CD4-positive, alpha-beta memory T cell (primary cell): ENCODE data around the gene ZNRF3. TPM values are rescaled to one million over a fixed set of nuclear protein-coding genes. Genes with fewer than 3 reads are reported as not detected.

Experiments
- CTCF ChIA-PET: fragments of 350-600 bp; sonication (Branson Sonifier 250); formaldehyde crosslinking; loops from one replicate; lab custom pipeline; 2021; ENCODE audit warnings: inconsistent platforms; ENCODE audit not compliant: partially characterized antibody; lab: Charles Lee
- POLR2A ChIA-PET: fragments of 350-600 bp; sonication (Branson Sonifier 250); formaldehyde crosslinking; loops from one replicate; lab custom pipeline; 2021; ENCODE audit not compliant: partially characterized antibody; lab: Charles Lee
- DNase-seq, 5 donors: peaks; one replicate each; pipeline versions ENCODE4 v3.0.0 to v3.0.0-alpha.2; 2020 to 2022; ENCODE audit warnings: mixed read lengths in 1 of 5
- H3K27ac ChIP-seq: one replicate; pipeline ENCODE4 v1.7.0; 2013; ENCODE audit warnings: low read depth, low read length
- H3K27me3 ChIP-seq: 2 replicates; pipeline ENCODE4 v1.7.0; 2013; ENCODE audit warnings: mild to moderate bottlenecking, low read length, moderate library complexity; ENCODE audit not compliant: insufficient read depth
- H3K36me3 ChIP-seq: 2 replicates; pipeline ENCODE4 v1.7.0; 2013; ENCODE audit warnings: mild to moderate bottlenecking, low read length, moderate library complexity; ENCODE audit not compliant: insufficient read depth
- H3K4me1 ChIP-seq: 2 replicates; pipeline ENCODE4 v1.7.0; 2013; ENCODE audit warnings: mild to moderate bottlenecking, low read length, moderate library complexity; ENCODE audit not compliant: insufficient read depth
- H3K4me3 ChIP-seq, 2 donors: one replicate each; pipeline ENCODE4 v1.7.0; 2013; ENCODE audit warnings: low read length in 2 of 2, mild to moderate bottlenecking in 1 of 2
- H3K9me3 ChIP-seq, 2 donors: one replicate each; pipeline ENCODE4 v1.7.0; 2013; ENCODE audit warnings: low read length in 2 of 2, control low read depth in 1 of 2; ENCODE audit not compliant: control insufficient read depth in 1 of 2
- H3K27ac Mint-ChIP-seq, 7 donors: one replicate each; pipeline ENCODE4 v1.8.0; 2020 to 2021; ENCODE audit warnings: mixed read lengths in 7 of 7, mild to moderate bottlenecking in 6 of 7, inconsistent platforms in 3 of 7, moderate library complexity in 3 of 7
- H3K27me3 Mint-ChIP-seq, 2 donors: one replicate each; pipeline ENCODE4 v1.8.0; 2020 to 2021; ENCODE audit warnings: mixed read lengths in 2 of 2
- H3K36me3 Mint-ChIP-seq, 2 donors: one replicate each; pipeline ENCODE4 v1.8.0; 2020 to 2021; ENCODE audit warnings: mixed read lengths in 2 of 2, inconsistent platforms in 1 of 2, mild to moderate bottlenecking in 1 of 2
- H3K4me1 Mint-ChIP-seq, 4 donors: one replicate each; pipeline ENCODE4 v1.8.0; 2020 to 2021; ENCODE audit warnings: mixed read lengths in 4 of 4, mild to moderate bottlenecking in 1 of 4
- H3K4me3 Mint-ChIP-seq, 8 donors: one replicate each; pipeline ENCODE4 v1.8.0; 2020 to 2021; ENCODE audit warnings: mixed read lengths in 8 of 8, mild to moderate bottlenecking in 7 of 8, moderate library complexity in 6 of 8, inconsistent platforms in 3 of 8
- H3K9me3 Mint-ChIP-seq, 8 donors: one replicate each; pipeline ENCODE4 v1.8.0; 2020 to 2021; ENCODE audit warnings: mixed read lengths in 8 of 8, mild to moderate bottlenecking in 5 of 8, inconsistent platforms in 3 of 8, moderate library complexity in 1 of 8
- intact Hi-C: fragments of 100-400 bp; cut with micrococcal nuclease; formaldehyde crosslinking; loops from one replicate; pipeline ENCODE4 v1.15.1; 2023
- polyA plus RNA-seq, 2 donors: library from polyadenylated mRNA; unstranded; fragments of 300-500 nt; fragmentation: Illumina TruSeq; gene quantifications; one replicate each; pipeline ENCODE4 v1.2.3, GENCODE V29; 2021
- total RNA-seq, 2 experiments: library from RNA; stranded (reverse); gene quantifications; one replicate each; pipeline ENCODE4 v1.2.3, GENCODE V29; 2021

The ZNRF3 gene
- total and polyA plus RNA-seq, 4 experiments from 2014 or later: 0.11 to 0.89 (median 0.70) TPM; not detected in 1

DNA sequence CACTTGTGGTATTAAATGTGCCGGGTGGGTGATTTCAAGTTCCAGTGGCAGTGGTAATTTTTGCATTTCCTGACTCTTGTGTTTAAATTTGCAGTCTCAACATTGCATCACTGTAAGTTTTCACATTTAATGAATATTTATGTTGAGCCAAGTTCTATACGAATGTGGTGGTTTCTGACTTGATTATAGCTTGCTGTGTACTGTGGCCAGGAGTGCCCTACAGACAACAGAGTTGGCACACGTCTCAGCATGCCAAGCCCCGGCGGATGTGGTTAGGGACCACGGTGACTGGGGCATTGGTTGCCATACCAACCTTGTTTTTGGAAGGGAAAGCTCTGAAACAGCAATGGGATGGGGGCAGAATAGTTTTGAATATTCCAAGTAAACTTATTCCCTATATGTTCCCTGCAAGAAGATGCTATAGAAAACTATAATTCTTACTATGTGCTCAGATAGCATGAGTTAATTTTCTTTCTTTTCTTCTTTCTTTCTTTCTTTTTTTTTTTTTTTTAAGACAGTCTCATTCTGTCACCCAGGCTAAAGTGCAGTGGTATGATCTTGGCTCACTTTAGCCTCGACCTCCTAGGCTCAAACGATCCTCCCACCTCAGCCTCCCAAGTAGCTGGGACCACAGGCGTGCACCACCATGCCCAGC, 16.0 kb downstream of the ZNRF3 start:
- Mint-ChIP-seq H3K4me3 (peak overlapping the region in 6 of 8 donors; percentile 7 to 68 (median 30)), H3K27ac (peak overlapping the region in 4 of 7 donors; percentile 32 to 78 (median 52)), H3K4me1 (peaks cover 9 to 11% (median 11%) of the 10 kb centered on the region in 4 donors), H3K9me3 (no peaks in the 10 kb centered on the region), H3K27me3 (peaks cover 1 to 2% of the 10 kb centered on the region in 2 donors), H3K36me3 (no peaks in the 10 kb centered on the region)
- intact Hi-C loops: no loop called here
- no peaks in the 10 kb centered on the region for H3K27me3 ChIP-seq
- peaks cover 13% of the 10 kb centered on the region for H3K4me1 ChIP-seq
- H3K36me3 ChIP-seq: no peaks in the 10 kb centered on the region
- no peak overlapping the region for H3K27ac ChIP-seq
- DNase-seq: peak; percentile 42 to 53 (median 45)
- no peaks in the 10 kb centered on the region for H3K9me3 ChIP-seq
- POLR2A ChIA-PET: no interaction called here
- CTCF ChIA-PET: no interaction called here
- H3K4me3 ChIP-seq: no peak overlapping the region

DNA sequence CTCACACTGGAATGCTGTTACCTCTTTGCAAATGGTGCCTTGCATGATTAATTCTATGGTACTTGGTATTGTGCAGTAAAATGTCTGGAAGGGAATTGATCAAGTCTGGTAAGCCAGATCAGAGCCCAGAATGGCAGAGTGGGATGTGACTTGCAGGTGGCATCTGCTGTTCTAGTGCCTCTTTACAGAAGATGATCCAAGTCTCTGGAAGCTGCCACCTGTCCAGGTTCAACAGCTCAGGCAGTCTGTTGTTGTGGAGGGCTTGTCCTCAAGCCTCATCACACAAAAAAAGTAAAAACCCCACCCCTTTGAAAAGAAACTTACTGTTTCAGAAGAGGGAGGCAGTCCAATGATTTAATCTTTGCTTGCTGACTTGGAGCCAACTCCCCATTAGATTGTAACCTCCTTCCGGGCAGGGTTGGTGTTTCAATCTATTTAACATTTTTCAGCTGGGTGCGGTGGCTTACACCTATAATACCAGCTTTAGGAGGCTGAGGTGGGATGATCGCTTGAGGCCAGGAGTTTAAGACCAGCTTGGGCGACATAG, 17.1 kb downstream of the ZNRF3 start:
- peaks cover 9 to 11% (median 11%) of the 10 kb centered on the region in 4 donors for H3K4me1 Mint-ChIP-seq
- H3K4me1 ChIP-seq: peaks cover 13% of the 10 kb centered on the region
- CTCF ChIA-PET: no interaction called here
- intact Hi-C loops: no loop called here
- no peaks in the 10 kb centered on the region for H3K27me3 ChIP-seq
- H3K27me3 Mint-ChIP-seq: peaks cover 1 to 2% of the 10 kb centered on the region in 2 donors
- no peak overlapping the region for H3K4me3 ChIP-seq
- H3K36me3 Mint-ChIP-seq: no peaks in the 10 kb centered on the region
- no peaks in the 10 kb centered on the region for H3K9me3 ChIP-seq
- H3K4me3 Mint-ChIP-seq: no peak overlapping the region
- POLR2A ChIA-PET: no interaction called here
- H3K9me3 Mint-ChIP-seq: no peaks in the 10 kb centered on the region
- H3K27ac Mint-ChIP-seq: peak overlapping the region in 1 of 7 donors; percentile 42
- DNase-seq: no peak
- H3K27ac ChIP-seq: no peak overlapping the region
- no peaks in the 10 kb centered on the region for H3K36me3 ChIP-seq

DNA sequence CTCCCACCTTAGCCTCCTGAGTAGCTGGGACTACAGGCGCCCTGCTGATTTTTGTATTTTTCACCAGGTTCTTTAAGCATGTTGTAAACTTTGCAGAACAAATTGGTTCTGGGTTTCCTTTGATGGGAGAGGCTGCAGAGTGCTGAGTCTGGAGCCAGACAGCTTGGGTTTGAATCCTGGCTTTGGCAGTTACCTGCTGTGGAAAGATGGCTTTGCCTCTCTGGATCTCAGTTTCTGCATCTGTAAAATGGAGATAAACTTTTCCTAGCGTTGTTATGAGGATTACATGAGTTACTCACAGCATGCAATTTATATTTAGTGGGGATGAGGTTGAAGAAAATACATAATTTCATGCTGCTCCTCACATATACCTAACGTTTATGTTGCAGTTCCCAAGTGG, 19.1 kb downstream of the ZNRF3 start:
- CTCF ChIA-PET: no interaction called here
- POLR2A ChIA-PET: no interaction called here
- no peak overlapping the region for H3K27ac ChIP-seq
- H3K27me3 Mint-ChIP-seq: peaks cover 1 to 3% of the 10 kb centered on the region in 2 donors
- H3K36me3 Mint-ChIP-seq: no peaks in the 10 kb centered on the region
- H3K4me1 ChIP-seq: peaks cover 13% of the 10 kb centered on the region
- peaks cover 9 to 11% (median 11%) of the 10 kb centered on the region in 4 donors for H3K4me1 Mint-ChIP-seq
- H3K36me3 ChIP-seq: no peaks in the 10 kb centered on the region
- no peak for DNase-seq
- intact Hi-C loops: no loop called here
- no peaks in the 10 kb centered on the region for H3K9me3 ChIP-seq
- H3K9me3 Mint-ChIP-seq: no peaks in the 10 kb centered on the region
- no peak overlapping the region for H3K4me3 Mint-ChIP-seq
- H3K27ac Mint-ChIP-seq: no peak overlapping the region
- H3K4me3 ChIP-seq: no peak overlapping the region
- no peaks in the 10 kb centered on the region for H3K27me3 ChIP-seq

DNA sequence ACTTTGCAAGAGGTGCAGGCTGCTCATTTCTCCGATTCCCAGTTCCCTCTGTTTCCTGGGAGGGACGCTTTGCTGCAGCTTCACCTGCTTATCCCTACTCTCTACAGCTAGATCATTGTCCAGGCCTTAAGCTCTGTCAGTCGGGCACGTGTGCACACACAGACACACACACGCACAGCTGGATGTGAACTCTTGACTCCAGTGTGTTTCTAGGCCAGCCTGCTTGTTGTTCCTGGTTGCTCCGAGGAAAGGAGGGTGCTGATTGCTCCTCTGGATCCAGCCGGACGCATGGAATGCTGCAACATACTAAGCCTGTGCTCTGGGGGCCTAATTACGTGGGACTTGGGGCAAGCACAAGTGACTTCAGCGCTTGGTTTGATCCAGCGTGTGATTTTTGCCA, 19.7 kb downstream of the ZNRF3 start:
- Histone ChIP-seq H3K27me3 (no peaks in the 10 kb centered on the region), H3K9me3 (no peaks in the 10 kb centered on the region), H3K4me3 (no peak overlapping the region), H3K36me3 (no peaks in the 10 kb centered on the region), H3K27ac (no peak overlapping the region), H3K4me1 (peaks cover 13% of the 10 kb centered on the region)
- Mint-ChIP-seq H3K36me3 (no peaks in the 10 kb centered on the region), H3K9me3 (no peaks in the 10 kb centered on the region), H3K4me1 (peaks cover 9 to 11% (median 11%) of the 10 kb centered on the region in 4 donors), H3K4me3 (no peak overlapping the region), H3K27me3 (peaks cover 0 to 3% of the 10 kb centered on the region in 2 donors), H3K27ac (peak overlapping the region in 1 of 7 donors; percentile 48)
- DNase-seq: no peak
- intact Hi-C loops: no loop called here
- CTCF ChIA-PET: no interaction called here
- POLR2A ChIA-PET: no interaction called here

DNA sequence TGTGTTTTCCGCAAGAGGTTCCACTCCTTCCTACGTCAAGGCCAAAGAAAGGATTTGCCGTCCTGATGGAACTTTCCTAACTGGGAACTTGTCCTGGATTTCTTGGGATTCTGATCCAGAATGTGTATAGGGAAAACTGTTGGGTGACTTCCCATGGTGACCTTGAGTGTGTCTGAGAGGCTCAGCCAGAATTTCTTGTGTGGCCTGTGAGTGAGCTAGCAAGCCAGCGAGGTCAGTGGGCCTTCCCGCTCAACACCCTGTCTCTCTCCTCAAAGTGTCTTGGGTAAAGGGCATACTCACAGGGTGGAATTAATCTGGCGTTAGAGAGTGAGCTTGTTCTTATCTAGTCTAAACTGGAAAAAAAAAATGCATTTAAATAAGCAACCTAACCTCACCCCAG, 20.4 kb downstream of the ZNRF3 start:
- Mint-ChIP-seq H3K9me3 (no peaks in the 10 kb centered on the region), H3K27ac (no peak overlapping the region), H3K4me1 (peaks cover 7 to 13% (median 11%) of the 10 kb centered on the region in 4 donors), H3K27me3 (peaks cover 0 to 3% of the 10 kb centered on the region in 2 donors), H3K4me3 (no peak overlapping the region), H3K36me3 (no peaks in the 10 kb centered on the region)
- H3K9me3 ChIP-seq: no peaks in the 10 kb centered on the region
- H3K4me1 ChIP-seq: peaks cover 11% of the 10 kb centered on the region
- ChIA-PET POLR2A (no interaction called here), CTCF (no interaction called here)
- H3K27ac ChIP-seq: no peak overlapping the region
- H3K27me3 ChIP-seq: no peaks in the 10 kb centered on the region
- H3K36me3 ChIP-seq: no peaks in the 10 kb centered on the region
- intact Hi-C loops: no loop called here
- no peak for DNase-seq
- H3K4me3 ChIP-seq: no peak overlapping the region

DNA sequence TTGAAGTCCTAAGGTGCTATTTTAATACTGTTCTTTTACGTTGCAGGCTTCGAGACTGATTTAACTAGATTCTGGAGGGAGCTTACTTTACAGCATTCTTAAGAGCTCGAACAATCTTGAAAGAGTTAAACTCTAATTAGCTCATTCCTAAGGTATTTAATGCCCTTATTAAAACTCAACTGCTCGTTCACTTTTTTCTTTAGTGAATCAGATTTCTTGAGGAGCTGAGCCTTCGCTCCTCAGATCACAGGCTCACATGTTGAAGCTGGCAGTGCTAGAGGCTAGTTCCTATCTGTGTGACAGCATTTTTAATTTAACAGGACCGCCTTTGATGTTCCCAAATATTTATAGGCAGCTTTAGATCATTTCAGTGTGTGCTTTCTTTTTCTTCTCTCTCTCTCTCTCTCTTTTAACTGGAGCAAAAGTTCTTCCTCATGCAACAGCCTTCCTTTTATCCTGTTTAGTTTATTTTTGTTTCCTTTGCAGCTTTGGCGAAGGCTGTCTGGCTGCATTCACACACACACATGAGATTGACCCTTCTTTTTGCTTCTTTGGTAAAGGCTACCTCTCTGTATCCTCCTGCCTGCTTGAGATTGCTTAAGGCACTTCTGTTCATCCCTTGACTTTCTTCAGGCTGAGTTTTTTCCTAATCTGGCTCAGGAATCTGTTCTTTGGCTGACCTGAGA, 21.0 kb downstream of the ZNRF3 start:
- Histone ChIP-seq H3K36me3 (no peaks in the 10 kb centered on the region), H3K27me3 (no peaks in the 10 kb centered on the region), H3K4me1 (peaks cover 5% of the 10 kb centered on the region), H3K27ac (no peak overlapping the region), H3K9me3 (no peaks in the 10 kb centered on the region), H3K4me3 (no peak overlapping the region)
- H3K9me3 Mint-ChIP-seq: no peaks in the 10 kb centered on the region
- ChIA-PET POLR2A (no interaction called here), CTCF (no interaction called here)
- no peak for DNase-seq
- intact Hi-C loops: no loop called here
- H3K4me3 Mint-ChIP-seq: no peak overlapping the region
- peaks cover 0 to 3% of the 10 kb centered on the region in 2 donors for H3K27me3 Mint-ChIP-seq
- H3K27ac Mint-ChIP-seq: no peak overlapping the region
- peaks cover 1 to 11% (median 7%) of the 10 kb centered on the region in 4 donors for H3K4me1 Mint-ChIP-seq
- H3K36me3 Mint-ChIP-seq: no peaks in the 10 kb centered on the region

DNA sequence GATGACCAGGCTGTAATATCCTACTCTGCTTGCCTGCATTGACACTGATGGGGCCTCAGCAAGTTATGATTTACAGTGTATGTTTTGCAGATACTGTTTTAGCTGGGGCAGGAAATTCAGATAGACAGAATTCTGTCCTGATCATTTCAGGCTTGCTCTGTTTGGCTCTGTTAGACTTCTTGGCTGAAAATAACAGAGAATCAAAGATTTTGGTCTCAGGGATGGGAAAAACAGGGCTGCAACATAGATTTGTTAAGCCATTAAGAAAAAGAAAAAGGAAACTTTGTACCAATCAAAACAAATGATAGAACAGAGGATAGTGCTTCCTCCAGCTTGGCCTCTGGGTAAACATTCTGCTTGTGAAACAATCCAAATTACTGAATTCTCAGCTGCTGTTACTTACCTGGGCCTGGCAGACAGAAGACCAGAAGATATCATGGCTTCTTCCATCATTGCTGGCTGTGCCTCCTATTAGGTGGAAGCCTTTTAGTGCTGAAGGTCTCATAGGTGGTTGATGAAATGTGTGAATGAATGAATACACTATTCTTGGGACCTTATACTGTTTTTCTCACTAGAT, 22.0 kb downstream of the ZNRF3 start:
- no peaks in the 10 kb centered on the region for H3K36me3 Mint-ChIP-seq
- no peak overlapping the region for H3K4me3 Mint-ChIP-seq
- Histone ChIP-seq H3K27me3 (no peaks in the 10 kb centered on the region), H3K9me3 (no peaks in the 10 kb centered on the region), H3K4me3 (no peak overlapping the region), H3K27ac (no peak overlapping the region), H3K4me1 (no peaks in the 10 kb centered on the region), H3K36me3 (no peaks in the 10 kb centered on the region)
- peaks cover 0 to 8% (median 3%) of the 10 kb centered on the region in 4 donors for H3K4me1 Mint-ChIP-seq
- no peak overlapping the region for H3K27ac Mint-ChIP-seq
- intact Hi-C loops: no loop called here
- DNase-seq: no peak
- H3K9me3 Mint-ChIP-seq: no peaks in the 10 kb centered on the region
- ChIA-PET CTCF (interaction anchor here (1.0 kb wide), 1 partner anchor 136 kb away, joined by 4 read pairs; no protein-coding TSS in a partner anchor), POLR2A (no interaction called here)
- H3K27me3 Mint-ChIP-seq: peaks cover 0 to 3% of the 10 kb centered on the region in 2 donors
